Forelimb muscle (tissue), 1 donor: ENCODE data around the gene SRSF8. TPM values are rescaled to one million over a fixed set of nuclear protein-coding genes. Genes with fewer than 3 reads are reported as not detected.
"Not testable (repeated sequence)": the region's sequence is repeated elsewhere in the genome, so short reads cannot be mapped to it uniquely, and the experiment has no call there.

ENCODE experiments used
- DNase-seq: peaks from one replicate; pipeline ENCODE4 v3.0.0-alpha.2; 2013; ENCODE audit warnings: low read depth
- polyA plus RNA-seq: library from polyadenylated mRNA; unstranded; fragments of 120-200 nt; gene quantifications from one replicate; pipeline ENCODE4 v1.2.1, GENCODE V29; 2013; ENCODE audit not compliant: insufficient read length

The SRSF8 gene, protein sequence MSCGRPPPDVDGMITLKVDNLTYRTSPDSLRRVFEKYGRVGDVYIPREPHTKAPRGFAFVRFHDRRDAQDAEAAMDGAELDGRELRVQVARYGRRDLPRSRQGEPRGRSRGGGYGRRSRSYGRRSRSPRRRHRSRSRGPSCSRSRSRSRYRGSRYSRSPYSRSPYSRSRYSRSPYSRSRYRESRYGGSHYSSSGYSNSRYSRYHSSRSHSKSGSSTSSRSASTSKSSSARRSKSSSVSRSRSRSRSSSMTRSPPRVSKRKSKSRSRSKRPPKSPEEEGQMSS
- polyA plus RNA-seq: 39.8 TPM

DNA sequence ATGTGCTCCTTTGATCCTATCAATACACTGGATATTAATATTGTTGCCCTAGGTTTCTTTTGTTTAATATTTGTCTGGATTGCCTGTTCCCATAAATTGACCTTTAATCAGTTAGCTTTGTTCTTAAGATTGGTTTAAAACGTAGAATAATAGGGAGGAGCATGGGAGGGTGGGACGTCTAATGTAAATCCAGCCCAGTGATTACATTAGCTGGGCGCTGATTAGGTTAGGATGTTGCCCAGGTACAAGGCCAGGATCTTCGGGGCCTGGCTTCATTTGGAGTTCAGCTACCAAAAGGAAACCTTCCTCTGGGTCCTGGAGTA is at the start of gene SRSF8:
Gene SRSF8 (plus strand): TSS at position 204 of the 323 bp plus-strand sequence. CDS start 308 bp downstream, outside the sequence.
- no peak for DNase-seq

DNA sequence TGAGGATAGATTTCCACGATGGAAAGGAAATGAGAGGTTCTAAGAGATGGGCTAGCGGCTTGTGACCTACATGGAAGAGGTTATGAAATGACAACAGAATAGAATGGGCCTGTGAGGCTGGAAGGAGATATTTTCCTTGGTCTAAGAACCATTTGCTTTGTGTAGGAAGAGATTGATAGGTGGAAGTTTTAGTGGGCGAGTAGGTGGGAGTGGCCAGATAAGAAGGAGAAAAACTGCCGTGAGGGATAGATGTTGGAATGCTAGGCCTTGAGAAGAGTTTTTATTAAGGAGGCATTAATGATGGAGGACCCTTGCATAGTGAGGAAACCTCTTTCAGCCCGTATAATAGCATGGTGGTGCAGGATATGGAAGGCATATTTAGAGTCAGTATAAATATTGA is 45.3 kb upstream of the SRSF8 start:
- DNase-seq: not testable (repeated sequence)

DNA sequence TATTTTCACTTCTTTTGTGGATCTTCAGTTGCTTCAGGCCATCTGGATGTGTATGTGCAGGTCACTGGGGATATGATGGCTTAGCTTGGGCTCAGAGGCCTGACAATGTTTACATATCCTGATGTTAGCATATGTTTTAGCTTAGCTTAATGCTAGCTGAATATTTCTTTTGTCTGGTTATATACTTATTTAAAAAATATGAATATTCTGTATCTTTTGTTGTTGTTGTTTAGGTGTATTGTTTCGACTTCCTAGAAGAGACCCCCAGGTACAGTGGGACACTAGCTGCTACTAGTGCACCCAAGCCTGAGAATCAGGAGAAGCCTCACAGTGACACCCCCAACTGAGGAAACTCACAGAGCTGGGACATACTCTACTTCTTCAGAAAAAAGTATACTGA is 41.8 kb upstream of the SRSF8 start, which contains the start of gene KDM4E:
Gene KDM4E (plus strand): TSS at position 301 of the 400 bp plus-strand sequence. CDS start 300 bp downstream, outside the sequence.
- no peak for DNase-seq

DNA sequence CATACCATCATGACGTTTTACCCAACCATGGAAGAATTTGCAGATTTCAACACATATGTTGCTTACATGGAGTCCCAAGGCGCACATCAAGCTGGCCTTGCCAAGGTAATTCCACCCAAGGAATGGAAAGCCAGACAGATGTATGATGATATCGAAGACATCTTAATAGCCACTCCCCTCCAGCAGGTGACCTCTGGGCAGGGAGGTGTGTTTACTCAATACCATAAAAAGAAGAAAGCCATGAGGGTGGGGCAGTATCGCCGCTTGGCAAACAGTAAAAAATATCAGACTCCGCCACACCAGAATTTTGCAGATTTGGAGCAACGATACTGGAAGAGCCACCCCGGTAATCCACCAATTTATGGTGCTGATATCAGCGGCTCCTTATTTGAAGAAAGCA is 41.1 kb upstream of the SRSF8 start:
- DNase-seq: not testable (repeated sequence)

DNA sequence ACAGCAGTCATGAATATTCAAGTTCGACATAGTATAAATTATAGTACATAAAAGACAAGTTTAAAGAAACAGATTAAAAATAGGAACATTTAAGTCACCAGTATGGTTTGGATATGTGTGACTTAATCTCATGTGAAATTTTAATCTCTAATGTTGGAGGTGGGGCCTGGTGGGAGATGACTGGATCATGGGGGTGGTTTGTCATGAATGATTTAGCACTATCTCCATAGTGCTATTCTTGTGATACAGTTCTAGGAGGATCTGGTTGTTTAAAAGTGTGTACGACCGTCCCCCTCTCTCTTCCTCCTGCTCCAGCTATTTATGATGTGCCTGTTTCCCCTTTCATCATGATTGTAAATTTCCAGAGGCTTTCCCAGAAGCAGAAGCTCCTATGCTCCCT is 38.4 kb upstream of the SRSF8 start:
- no peak for DNase-seq

DNA sequence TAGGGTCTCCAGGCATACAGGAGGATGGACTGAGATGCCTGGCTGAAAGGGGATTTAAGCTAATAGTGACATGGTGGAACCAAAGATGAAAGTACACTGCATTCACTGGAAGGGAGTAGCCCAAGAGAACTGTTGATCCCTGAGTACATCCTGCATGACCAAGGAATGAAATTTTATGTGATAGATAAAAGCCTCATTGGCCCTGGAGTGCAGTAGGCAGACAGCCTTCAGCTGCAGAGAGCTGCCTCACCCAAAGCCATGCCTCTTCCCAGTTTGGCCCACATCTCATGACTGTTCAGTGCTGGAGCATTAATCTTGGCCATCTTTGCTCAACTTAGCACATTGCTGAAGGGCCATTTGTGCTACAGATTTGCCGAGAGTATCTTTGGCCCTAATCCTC is 33.7 kb upstream of the SRSF8 start:
- no peak for DNase-seq

DNA sequence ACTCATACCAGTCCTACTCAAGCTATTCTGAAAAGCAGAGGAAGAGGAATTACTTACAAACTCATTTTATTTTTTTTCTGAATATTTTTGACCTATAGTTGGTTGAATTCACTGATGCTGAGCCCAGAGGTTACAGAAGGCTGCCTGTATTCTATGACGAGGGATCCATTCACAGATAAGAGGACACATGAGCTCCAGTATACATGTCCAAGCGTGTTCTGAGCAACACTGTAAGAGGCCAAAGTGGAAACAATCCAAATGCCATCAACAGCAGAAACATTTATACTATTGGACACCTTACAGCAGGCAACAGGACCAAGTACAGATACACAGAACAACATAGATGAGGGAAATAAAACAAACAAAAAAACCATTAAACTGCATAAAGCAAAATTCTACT is 31.4 kb upstream of the SRSF8 start:
- DNase-seq: no peak

DNA sequence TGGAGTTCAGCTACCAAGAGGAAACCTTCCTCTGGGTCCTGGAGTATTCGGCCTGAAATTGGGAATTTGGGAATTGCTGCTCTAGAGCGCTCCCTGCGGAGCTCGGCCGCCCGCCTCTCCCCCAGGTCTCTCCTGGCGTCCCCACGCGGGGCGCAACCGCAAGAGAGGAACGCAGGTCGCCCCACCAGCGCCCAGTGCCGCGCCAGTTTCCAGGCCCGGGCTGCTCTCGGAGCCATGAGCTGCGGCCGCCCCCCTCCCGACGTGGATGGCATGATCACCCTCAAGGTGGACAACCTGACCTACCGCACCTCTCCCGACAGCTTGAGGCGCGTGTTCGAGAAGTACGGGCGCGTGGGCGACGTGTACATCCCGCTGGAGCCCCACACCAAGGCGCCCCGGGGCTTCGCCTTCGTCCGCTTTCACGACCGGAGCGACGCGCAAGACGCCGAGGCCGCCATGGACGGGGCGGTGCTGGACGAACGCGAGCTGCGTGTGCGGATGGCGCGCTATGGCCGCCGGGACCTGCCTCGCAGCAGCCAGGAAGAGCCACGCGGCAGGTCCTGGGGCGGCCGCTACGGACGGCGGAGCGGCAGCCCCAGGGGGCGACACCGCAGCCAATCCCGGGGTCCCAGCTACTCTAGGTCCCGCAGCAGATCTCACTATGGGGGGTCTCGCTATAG is 29.2 kb upstream of the SRSF8 start:
- DNase-seq: not testable (repeated sequence)

DNA sequence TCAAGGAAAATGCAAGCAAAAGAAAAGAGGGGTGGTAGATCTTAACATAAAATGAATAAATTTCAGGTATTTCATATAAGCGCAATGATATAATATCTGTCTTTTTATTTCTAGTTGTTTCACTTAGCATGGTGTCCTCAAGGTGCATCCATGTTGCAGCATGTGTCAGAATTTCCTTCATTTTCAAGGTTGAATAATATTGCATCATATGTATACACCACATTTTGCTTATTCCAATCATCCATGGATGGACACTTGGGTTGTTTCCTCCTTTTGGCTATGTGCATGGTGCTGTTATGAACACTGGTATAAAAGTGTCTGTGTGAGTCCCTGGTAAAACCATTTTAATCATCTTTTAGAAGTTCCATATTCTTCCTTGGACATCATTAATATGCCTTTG is 24.5 kb upstream of the SRSF8 start:
- DNase-seq: no peak

DNA sequence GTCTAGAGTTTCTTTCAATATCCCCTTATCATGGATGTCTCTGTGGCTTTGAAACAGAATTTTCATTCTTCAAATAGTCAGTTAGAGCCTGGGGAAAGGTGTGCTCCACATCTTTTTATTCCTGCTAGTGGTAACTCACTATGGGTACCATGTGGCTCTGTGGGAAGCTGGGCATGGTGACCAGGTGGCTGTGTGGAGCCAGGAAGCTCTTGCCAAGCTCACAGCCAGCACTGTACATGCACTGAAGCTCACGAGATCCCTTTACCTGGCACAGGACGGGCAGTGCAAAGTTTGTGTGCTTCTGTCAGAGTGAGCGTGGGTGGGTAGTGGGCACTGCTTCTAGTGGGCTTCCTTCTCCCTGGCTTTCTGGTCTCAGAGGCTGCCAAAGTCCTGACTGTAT is 23.8 kb upstream of the SRSF8 start:
- DNase-seq: no peak

DNA sequence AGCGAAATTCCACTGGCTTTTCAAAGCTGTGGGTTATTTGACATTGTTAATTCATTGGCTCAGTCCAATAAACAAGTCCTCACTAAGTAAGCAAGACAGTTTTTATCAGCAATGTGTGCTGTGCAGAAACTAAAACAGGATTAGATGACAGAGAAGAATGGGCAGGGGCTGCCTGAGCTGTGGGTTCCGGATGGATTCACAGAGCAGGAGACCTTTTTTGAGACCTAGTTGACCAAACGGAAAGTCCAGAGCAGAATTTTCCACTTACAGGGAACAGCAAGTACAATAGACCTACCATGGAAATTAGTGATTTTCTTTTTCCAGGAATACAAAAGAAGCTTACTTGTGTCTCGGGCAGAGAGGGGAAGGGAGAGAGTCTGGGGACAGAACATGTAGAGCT is 22.7 kb upstream of the SRSF8 start:
- DNase-seq: no peak

DNA sequence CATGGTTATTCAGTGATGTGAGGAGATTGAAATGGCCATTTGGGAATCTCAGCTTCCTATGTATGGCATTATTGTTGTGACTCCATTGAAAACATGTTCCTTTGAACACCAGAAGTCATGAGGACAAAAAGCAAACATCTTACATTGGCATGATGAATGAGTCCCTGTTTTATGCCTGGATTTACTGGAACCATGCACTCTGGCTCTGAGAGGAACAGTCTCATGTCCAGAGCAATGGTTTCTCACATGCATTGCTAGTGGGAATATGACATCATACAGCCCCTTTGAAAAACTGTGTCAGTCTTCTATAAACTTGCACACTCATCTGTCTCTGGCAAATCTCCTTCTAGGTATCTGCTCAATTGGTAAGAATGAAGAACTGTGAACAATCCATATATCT is 20.9 kb upstream of the SRSF8 start:
- DNase-seq: no peak

DNA sequence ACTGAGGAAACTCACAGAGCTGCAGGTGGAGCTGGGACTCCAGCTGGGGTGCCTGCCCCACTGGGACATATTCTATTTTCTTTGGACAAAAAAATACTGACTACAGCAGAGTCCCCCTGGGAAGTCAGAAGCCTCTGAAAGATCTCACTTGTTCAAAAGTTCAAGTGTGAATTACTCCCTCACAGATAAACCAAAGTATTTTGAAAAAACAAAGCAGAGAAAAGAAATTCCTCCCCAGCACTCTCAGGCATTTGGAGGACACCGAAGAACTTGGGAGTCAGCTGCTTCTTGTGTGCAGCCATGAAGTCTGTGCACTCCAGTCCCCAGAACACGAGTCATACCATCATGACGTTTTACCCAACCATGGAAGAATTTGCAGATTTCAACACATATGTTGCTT is 17.6 kb upstream of the SRSF8 start, which contains the start of gene KDM4F:
Gene KDM4F (plus strand): TSS at position 301 of the 400 bp plus-strand sequence.
- not testable (repeated sequence) for DNase-seq

DNA sequence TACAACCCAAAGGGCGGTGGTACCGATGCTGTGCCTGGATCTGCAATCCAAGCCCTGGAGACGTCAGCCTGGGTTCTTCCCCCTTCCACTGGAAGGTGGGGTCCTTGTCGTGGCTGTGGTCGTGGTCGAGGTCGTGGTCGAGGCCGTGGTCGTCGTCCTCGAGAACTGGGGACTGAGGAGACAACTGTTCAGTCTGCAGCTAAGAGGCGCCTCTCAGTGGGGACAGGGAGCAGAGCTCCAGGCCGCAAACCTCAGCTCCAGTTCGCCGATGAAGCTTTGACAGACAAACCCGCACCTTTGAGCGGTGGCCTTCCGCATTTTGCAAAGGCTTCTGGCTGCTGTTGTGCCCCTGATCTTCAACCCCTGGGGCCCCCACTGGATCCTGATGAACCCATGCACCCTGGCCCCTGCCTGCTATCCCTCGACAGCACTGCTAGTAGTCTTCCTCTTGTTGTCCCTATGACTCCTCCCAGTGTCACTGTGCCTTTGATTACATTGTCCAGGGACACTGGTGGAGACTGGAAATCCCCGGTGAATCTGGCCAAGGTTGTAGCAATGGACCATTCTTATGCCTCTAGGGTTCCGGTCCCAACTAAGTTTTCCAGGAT is 16.0 kb upstream of the SRSF8 start:
- no peak for DNase-seq

DNA sequence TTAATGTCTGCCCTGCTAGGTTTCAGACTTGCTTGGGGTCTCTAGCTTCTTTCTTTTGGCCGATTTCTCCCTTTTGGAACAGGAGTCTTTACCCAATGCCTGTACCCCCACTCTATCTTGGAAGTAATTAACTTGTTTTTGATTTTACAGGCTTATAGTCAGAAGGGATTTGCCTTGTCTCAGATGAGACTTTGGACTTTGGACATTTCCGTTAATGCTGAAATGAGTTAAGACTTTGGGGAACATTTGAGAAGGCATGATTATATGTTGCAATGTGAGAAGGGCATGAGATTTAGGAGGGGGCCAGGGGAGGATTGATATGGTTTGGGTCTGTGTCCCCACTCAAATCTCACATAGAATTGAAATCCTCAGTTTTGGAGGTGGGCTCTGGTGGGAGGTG is 12.4 kb upstream of the SRSF8 start:
- no peak for DNase-seq

DNA sequence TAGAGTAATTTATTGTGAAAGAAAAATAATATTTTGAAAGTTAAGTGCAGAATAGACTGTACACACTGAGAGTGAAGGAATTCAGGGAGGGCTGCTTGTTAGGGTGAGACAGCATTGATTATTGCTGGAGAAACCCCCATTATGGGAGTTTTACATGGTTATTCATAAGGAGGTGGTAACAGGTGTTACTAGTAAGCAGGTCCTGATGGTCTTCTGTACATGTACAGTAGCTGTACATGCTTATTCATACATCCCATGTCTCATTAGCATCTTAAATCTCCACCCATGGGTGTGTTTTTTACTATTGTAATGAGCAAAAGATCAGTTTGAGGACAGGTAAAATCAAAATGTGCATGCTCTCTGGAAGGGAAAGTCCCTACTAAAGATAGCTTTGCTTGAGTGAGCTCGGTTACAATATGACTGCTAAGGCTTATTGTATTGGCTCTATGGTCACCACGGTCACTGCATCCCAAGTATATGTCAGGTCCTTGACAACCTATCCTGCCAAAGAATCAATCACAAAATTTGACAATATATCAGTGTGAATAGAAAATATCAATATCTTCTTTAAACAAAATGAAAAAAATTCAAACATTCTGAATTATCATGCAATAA is 11.3 kb upstream of the SRSF8 start:
- DNase-seq: no peak

DNA sequence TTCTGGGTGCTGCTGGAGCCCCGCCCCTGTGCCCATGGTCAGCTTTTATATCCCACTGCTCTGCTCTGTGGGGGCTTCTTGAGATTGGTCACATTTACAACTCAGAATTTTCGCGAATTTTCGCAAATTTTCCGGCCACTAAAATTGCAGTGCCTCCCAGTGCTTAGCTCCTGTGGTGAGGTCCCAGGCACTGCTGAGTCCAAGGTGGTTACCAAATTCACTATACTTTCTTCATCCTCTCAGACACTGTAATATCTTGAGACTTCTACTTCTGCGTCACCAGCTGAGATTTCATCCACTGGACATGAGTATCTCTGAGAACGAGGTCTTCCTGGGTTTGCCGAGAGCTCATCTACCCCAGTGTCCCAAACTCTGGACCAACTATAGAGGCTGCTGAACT is 8.8 kb upstream of the SRSF8 start:
- DNase-seq: no peak

DNA sequence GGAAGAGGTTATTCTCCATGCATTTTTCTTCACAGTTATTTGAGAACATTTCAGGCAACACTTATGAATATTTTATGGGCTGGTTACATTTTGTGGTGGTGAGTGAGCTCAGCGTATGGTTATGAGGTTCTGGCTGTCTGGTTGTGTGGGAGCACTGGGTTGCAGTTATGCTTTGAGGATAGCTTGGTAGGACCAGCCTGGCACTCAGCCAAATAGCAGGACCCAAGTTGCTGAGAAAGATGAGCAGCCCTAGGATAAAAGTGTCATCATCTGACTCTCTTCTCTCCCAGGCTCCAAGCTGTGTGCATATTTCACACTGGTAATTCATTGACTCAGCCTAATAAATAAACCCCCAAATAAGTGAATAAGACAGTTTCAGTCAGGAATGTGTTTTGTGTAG is 8.1 kb upstream of the SRSF8 start:
- no peak for DNase-seq

DNA sequence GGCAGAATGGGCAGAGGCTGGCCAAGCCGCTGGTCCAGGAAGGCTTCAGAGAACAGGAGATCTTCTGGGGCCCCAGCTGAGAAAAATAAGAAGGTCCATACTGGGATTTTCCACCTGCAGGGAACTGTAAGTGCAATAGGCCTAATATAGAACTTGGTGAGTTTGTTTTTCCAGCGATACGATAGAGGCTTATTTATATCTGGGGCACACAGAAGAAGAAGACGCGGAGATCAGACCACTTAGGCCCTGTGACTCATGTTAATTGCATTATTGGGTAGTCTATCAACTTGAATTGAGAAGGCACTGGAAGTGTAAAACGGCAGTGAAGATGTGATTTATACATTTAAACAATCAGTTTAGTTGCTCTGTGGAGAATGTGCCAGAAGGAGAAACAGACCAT is 7.7 kb upstream of the SRSF8 start:
- no peak for DNase-seq

DNA sequence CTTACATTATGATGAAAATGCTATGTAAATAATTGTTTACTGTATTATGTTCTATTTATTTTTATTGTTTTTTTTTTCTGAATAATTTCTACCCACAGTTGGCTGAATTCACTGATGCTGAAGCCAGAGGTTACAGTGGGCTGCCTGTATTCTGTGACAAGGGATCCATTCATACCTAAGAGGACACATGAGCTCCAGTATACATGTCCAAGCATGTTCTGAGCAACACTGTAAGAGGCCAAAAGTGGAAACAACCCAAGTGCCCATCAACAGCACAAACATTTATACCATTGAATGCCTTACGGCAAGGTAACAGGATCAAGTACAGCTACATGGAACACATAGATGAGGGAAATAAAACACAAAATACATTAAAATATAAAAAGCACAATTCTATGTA is 1.4 kb upstream of the SRSF8 start:
- no peak for DNase-seq

DNA sequence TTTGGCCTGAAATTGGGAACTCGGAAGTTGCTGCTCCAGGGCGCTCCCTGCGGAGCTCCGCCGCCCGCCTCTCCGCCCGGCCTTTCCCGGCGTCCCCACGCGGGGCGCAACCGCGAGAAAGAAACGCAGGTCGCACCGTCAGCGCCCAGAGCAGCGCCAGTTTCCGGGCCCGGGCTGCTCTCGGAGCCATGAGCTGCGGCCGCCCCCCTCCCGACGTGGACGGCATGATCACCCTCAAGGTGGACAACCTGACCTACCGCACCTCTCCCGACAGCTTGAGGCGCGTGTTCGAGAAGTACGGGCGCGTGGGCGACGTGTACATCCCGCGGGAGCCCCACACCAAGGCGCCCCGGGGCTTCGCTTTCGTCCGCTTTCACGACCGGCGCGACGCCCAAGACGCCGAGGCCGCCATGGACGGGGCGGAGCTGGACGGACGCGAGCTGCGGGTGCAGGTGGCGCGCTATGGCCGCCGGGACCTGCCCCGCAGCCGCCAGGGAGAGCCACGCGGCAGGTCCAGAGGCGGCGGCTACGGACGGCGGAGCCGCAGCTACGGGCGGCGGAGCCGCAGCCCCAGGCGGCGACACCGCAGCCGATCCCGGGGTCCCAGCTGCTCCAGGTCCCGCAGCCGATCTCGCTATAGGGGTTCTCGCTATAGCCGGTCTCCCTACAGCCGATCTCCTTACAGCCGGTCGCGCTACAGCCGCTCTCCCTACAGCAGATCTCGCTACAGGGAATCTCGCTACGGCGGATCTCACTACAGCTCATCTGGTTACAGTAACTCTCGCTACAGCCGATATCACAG is 521 bp downstream of the SRSF8 start:
- DNase-seq: no peak

DNA sequence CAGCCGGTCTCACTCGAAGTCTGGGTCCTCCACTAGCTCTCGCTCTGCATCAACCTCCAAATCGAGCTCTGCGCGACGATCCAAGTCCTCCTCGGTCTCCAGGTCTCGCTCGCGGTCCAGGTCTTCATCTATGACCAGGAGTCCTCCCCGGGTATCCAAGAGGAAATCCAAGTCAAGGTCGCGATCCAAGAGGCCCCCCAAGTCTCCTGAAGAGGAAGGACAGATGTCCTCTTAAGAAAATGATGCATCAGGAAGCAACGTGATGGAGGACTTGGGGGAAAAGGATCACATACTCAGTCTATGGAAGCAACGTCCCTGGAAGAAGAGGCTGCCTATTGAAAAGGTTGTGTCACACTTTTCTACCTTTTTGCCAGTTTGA is 1.1 kb downstream of the SRSF8 start:
- DNase-seq: no peak
